ENCODE measurements around the gene BMP2K.
A peak's percentile ranks its signal among the peaks of the same experiment; 100 is the strongest.

The BMP2K gene

GRCh38 chr4:78756137-78756536 is 20.0 kb upstream of the BMP2K start:
- H3K4me1 Mint-ChIP-seq (ENCODE audit: low read depth) = no peaks in the 10 kb centered on the region
- H3K36me3 Mint-ChIP-seq (ENCODE audit: low read depth) = no peaks in the 10 kb centered on the region
- H3K27me3 Mint-ChIP-seq = no peaks in the 10 kb centered on the region
- H3K4me3 Mint-ChIP-seq = no peak overlapping the region
- H3K9me3 Mint-ChIP-seq = no peaks in the 10 kb centered on the region
- H3K27ac Mint-ChIP-seq = no peak overlapping the region

DNA sequence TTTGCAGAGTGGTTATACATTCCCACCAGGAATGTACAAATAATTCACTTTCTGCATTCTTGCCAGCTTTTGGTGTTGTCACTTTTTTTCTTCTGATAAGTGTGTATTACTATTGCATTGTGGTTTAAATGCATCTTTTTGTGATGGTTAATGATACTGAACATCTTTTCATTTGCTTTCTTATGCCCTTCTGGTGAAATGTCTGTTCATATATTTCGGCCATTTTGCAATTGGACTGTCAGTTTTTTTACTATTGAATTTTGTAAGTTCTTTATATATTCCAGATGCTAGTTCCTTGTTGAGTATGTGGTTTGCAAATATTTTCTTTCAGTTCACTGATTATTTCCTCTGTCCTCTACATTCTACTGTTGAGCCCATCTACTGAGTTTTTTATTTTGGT is 19.4 kb upstream of the BMP2K start:
- Mint-ChIP-seq H3K4me3 (no peak overlapping the region), H3K36me3 (ENCODE audit: low read depth) (no peaks in the 10 kb centered on the region), H3K4me1 (ENCODE audit: low read depth) (no peaks in the 10 kb centered on the region), H3K27ac (no peak overlapping the region), H3K9me3 (no peaks in the 10 kb centered on the region), H3K27me3 (no peaks in the 10 kb centered on the region)

DNA sequence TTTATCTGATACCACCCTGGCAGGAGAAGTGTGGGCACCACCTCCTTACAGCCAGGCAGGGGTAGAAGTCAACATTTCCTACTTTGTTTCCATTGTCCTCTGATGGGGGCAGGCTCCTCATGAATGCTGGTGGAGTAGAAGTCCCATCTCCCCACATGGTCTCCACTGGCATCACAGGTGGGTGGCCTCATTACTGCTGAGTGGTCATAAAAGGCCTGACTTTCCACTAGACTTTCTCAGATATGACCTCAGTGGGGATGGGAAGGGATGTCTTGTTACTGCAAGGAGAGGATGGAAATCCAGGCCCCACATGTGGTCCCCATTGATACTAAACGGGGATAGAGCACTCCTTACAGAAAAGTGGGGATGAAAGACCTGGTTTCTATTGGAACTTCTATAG is 18.6 kb upstream of the BMP2K start:
- H3K27ac Mint-ChIP-seq = no peak overlapping the region
- no peaks in the 10 kb centered on the region for H3K4me1 Mint-ChIP-seq (ENCODE audit: low read depth)
- no peaks in the 10 kb centered on the region for H3K36me3 Mint-ChIP-seq (ENCODE audit: low read depth)
- no peaks in the 10 kb centered on the region for H3K9me3 Mint-ChIP-seq
- H3K27me3 Mint-ChIP-seq = no peaks in the 10 kb centered on the region
- H3K4me3 Mint-ChIP-seq = no peak overlapping the region

DNA sequence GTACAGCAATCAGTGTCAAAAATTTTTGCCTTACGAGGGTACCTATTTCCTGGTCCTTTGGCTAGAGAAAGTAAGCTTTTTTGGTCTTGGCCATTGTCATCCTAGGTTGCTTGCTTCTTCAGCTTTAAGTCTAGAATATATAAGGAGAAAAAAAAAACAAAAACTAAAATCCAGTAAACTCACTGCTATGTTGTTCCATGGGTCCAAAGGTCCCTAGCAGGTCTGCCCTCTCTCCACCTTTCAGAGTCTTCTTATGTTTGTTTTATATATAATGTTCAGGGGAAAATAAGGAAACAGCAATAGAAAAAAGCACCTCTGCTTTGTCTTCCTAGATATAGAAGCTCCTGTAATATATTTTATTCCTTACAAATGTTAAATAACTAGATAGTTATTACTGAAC is 18.1 kb upstream of the BMP2K start:
- Mint-ChIP-seq H3K9me3 (no peaks in the 10 kb centered on the region), H3K27ac (no peak overlapping the region), H3K36me3 (ENCODE audit: low read depth) (no peaks in the 10 kb centered on the region), H3K27me3 (no peaks in the 10 kb centered on the region), H3K4me1 (ENCODE audit: low read depth) (no peaks in the 10 kb centered on the region), H3K4me3 (no peak overlapping the region)

DNA sequence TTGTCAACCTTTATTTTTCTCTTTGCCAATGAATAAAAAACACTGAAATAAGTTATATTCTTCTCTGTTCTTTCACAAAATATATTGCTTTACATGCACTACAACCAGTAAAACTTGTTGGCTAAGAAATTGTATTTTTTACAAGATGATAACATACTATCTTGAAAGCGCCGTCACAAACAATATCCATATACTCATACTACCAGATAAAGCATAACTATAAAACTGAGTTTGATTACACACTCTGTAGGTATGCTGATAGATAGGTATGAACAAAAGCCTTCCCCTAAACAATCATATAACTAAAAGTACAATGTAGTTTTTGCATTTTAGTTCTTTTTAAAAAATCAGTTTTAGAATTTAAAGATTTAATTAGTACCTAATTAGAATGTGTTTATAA is 13.6 kb upstream of the BMP2K start:
- Mint-ChIP-seq H3K4me3 (no peak overlapping the region), H3K4me1 (ENCODE audit: low read depth) (peaks cover 7% of the 10 kb centered on the region), H3K36me3 (ENCODE audit: low read depth) (no peaks in the 10 kb centered on the region), H3K27me3 (no peaks in the 10 kb centered on the region), H3K27ac (no peak overlapping the region), H3K9me3 (no peaks in the 10 kb centered on the region)

GRCh38 chr4:78763251-78763650 is 12.9 kb upstream of the BMP2K start:
- H3K9me3 Mint-ChIP-seq = no peaks in the 10 kb centered on the region
- H3K4me1 Mint-ChIP-seq (ENCODE audit: low read depth) = peaks cover 13% of the 10 kb centered on the region
- no peak overlapping the region for H3K4me3 Mint-ChIP-seq
- H3K27me3 Mint-ChIP-seq = no peaks in the 10 kb centered on the region
- no peaks in the 10 kb centered on the region for H3K36me3 Mint-ChIP-seq (ENCODE audit: low read depth)
- H3K27ac Mint-ChIP-seq = no peak overlapping the region

GRCh38 chr4:78763763-78764387 is 12.3 kb upstream of the BMP2K start:
- Mint-ChIP-seq H3K36me3 (ENCODE audit: low read depth) (no peaks in the 10 kb centered on the region), H3K27me3 (no peaks in the 10 kb centered on the region), H3K27ac (no peak overlapping the region), H3K4me1 (ENCODE audit: low read depth) (peaks cover 19% of the 10 kb centered on the region), H3K9me3 (no peaks in the 10 kb centered on the region), H3K4me3 (no peak overlapping the region)

GRCh38 chr4:78764498-78764961 is 11.6 kb upstream of the BMP2K start:
- no peaks in the 10 kb centered on the region for H3K9me3 Mint-ChIP-seq
- peaks cover 24% of the 10 kb centered on the region for H3K4me1 Mint-ChIP-seq (ENCODE audit: low read depth)
- H3K27me3 Mint-ChIP-seq = no peaks in the 10 kb centered on the region
- no peaks in the 10 kb centered on the region for H3K36me3 Mint-ChIP-seq (ENCODE audit: low read depth)
- no peak overlapping the region for H3K4me3 Mint-ChIP-seq
- no peak overlapping the region for H3K27ac Mint-ChIP-seq

DNA sequence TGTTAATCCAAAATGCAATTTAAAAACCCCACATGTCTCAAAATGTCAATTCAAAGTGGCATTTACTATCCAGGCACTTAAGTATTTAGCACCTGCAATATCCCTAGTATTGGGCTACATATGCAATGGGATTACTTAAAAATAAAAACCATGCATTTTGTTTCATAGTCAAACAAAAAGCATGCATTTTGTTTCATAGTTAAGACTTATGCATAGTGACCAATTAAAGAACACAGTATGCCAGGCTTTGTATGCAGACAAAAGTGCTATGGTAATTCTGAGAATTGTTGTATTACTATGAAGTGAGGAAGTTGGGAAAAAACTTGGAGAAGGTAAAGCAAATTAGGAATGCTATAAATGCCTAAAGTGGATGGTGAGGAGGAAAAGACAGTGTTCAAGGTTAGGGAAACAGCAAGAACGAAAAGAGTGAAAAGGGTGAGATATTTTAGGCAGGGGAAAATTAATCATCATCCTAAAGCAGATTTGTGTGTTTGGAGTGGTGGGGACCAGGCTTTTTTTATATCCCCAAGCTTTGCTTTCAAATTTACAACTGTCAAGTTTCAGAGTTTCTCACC is 10.6 kb upstream of the BMP2K start:
- Mint-ChIP-seq H3K36me3 (ENCODE audit: low read depth) (no peaks in the 10 kb centered on the region), H3K4me1 (ENCODE audit: low read depth) (peaks cover 34% of the 10 kb centered on the region), H3K27me3 (no peaks in the 10 kb centered on the region), H3K4me3 (no peak overlapping the region), H3K27ac (no peak overlapping the region), H3K9me3 (no peaks in the 10 kb centered on the region)

DNA sequence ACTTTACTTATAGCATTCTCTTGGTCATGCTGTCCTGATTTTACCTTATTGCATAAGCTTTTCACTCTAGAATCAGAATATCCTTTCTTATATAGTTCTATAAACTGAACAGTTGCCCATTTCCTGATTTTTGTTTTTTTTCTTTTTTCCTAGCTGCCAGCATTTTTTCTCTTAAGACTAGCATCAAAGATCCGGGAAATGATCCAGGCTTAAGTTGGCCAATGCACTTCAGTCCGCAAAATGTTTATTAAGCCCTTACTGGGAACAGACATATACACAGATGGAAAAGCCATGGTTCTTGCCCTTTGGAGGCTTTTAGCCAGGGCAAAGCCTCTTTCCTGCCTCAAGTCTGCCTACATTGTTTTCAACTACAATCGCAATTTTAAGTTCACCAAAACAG is 10.1 kb upstream of the BMP2K start:
- Mint-ChIP-seq H3K4me3 (no peak overlapping the region), H3K4me1 (ENCODE audit: low read depth) (peaks cover 34% of the 10 kb centered on the region), H3K36me3 (ENCODE audit: low read depth) (no peaks in the 10 kb centered on the region), H3K9me3 (no peaks in the 10 kb centered on the region), H3K27ac (no peak overlapping the region), H3K27me3 (no peaks in the 10 kb centered on the region)

DNA sequence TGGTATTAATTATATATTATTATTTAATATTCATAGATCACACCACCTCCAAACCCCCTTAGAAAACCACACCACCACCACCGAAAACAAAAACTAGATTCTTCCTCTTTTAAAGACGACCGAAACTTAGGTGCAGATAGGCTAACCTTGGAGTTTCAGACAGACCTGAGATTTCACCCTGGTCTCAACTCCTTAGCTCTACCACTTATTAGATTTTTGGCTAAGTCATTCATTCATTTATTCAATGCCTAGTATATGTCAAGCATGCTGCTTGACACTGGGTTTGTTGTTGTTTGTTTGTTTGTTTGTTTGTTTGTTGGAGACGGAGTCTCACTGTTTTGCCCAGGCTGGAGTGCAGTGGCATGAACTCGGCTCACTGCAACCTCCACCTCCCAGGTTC is 9.5 kb upstream of the BMP2K start:
- no peaks in the 10 kb centered on the region for H3K36me3 Mint-ChIP-seq (ENCODE audit: low read depth)
- peaks cover 34% of the 10 kb centered on the region for H3K4me1 Mint-ChIP-seq (ENCODE audit: low read depth)
- H3K27me3 Mint-ChIP-seq = no peaks in the 10 kb centered on the region
- no peak overlapping the region for H3K4me3 Mint-ChIP-seq
- H3K27ac Mint-ChIP-seq = no peak overlapping the region
- H3K9me3 Mint-ChIP-seq = no peaks in the 10 kb centered on the region

DNA sequence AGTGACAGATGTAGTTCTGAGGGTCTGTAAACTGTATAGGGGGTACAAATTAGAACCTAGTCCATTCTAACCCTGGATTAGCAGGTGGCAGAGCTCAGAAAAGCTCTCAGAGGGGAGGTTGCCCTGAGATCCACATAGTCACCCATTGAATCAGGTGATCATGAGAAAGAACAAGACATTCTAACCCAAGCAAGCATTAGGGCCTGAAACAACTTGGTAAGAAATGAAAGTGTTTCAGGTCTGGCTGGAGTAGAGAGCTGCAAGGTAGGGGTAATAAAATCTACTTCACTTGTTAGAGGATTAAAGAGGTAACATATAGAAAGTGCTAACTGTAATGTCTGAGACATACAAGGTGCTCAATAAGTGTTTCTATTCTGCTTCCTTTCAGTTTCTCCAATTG is 8.8 kb upstream of the BMP2K start:
- no peaks in the 10 kb centered on the region for H3K36me3 Mint-ChIP-seq (ENCODE audit: low read depth)
- no peak overlapping the region for H3K4me3 Mint-ChIP-seq
- H3K27ac Mint-ChIP-seq = peak overlapping the region; percentile 8
- no peaks in the 10 kb centered on the region for H3K27me3 Mint-ChIP-seq
- no peaks in the 10 kb centered on the region for H3K9me3 Mint-ChIP-seq
- H3K4me1 Mint-ChIP-seq (ENCODE audit: low read depth) = peaks cover 37% of the 10 kb centered on the region

GRCh38 chr4:78768452-78769180 is 7.5 kb upstream of the BMP2K start:
- no peaks in the 10 kb centered on the region for H3K9me3 Mint-ChIP-seq
- H3K4me3 Mint-ChIP-seq = no peak overlapping the region
- H3K27me3 Mint-ChIP-seq = no peaks in the 10 kb centered on the region
- no peak overlapping the region for H3K27ac Mint-ChIP-seq
- peaks cover 48% of the 10 kb centered on the region for H3K4me1 Mint-ChIP-seq (ENCODE audit: low read depth)
- H3K36me3 Mint-ChIP-seq (ENCODE audit: low read depth) = no peaks in the 10 kb centered on the region

GRCh38 chr4:78770091-78770642 is 6.0 kb upstream of the BMP2K start:
- Mint-ChIP-seq H3K4me1 (ENCODE audit: low read depth) (peaks cover 61% of the 10 kb centered on the region), H3K27ac (no peak overlapping the region), H3K9me3 (no peaks in the 10 kb centered on the region), H3K36me3 (ENCODE audit: low read depth) (no peaks in the 10 kb centered on the region), H3K4me3 (no peak overlapping the region), H3K27me3 (no peaks in the 10 kb centered on the region)

DNA sequence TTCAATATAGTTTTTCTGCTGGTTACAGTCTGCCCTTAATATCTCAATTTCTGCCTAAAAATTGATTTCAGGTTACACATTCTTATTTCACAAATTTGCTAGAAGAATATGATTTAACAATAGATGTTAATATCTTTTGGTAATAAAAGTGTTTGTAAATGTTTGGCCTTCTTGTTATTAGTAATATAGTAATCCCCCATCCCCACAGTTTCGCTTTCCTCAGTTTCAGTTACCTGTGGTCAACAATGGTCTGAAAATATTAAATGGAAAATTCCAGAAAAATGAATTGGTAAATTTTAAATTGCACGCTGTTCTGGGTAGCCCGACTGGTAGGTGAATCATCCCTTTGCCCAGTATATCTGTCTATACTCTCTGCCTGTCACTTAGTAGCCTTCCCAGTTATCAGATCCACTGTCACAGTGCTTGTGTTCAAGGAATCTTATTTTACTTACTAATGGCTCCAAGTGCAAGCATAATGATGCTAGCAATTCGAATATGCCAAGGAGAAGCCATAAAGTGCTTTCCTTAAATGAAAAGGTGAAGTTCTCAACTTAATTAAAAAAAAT is 3.5 kb upstream of the BMP2K start:
- no peaks in the 10 kb centered on the region for H3K9me3 Mint-ChIP-seq
- no peak overlapping the region for H3K4me3 Mint-ChIP-seq
- H3K27me3 Mint-ChIP-seq = no peaks in the 10 kb centered on the region
- H3K4me1 Mint-ChIP-seq (ENCODE audit: low read depth) = peaks cover 64% of the 10 kb centered on the region
- no peak overlapping the region for H3K27ac Mint-ChIP-seq
- H3K36me3 Mint-ChIP-seq (ENCODE audit: low read depth) = no peaks in the 10 kb centered on the region

Data from stimulated activated naive CD8-positive, alpha-beta T cell treated with anti-CD3 and anti-CD28 coated beads, Interleukin-15, Interleukin-2, amounts not matched to agents 100 ng/mL and 50 ng/mL, for 24 hours (primary cell).